ENCODE data around the gene STMN3. TPM values are rescaled to one million over a fixed set of nuclear protein-coding genes. Genes with fewer than 3 reads are reported as not detected.

The STMN3 gene
- total RNA-seq, 4 donors from 2014 or later = 53.7 to 84.0 (median 66.1) TPM

DNA sequence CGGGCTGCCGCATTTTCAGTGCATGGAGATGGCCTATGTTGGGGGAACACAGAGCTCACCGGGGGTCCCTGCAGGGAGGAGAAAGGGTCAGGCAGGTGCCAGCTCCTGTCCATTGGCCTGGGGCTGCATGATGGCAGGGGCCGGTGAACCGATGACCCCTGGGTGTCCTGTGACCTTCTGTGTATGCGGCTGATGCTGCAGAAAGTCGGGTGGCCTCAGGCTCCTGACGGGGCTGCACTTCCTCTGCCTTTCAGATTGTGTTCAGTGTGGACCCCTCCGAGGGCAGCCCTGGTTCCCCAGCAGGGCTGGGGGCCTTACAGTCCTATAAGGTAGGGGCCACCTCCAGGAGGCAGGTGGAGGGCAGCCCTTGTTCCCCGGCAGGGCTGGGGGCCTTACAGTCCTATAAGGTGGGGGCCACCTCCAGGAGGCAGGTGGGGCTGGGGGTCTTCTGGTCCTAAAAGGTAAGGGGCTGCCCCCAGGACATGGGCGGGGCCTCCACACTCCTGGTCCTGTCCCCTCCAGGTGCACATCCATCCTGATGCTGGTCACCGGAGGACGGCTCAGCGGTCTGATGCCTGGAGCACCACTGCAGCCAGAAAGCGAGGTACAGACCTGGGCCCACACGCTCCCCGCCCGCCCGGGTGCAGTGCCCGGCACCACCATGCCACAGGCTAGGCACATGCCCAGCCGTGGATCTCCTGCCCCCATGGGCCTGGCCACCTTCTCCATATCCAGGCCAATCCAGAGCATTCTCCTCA, 32.2 kb upstream of the STMN3 start:
- TF ChIP-seq, protein P1, sequence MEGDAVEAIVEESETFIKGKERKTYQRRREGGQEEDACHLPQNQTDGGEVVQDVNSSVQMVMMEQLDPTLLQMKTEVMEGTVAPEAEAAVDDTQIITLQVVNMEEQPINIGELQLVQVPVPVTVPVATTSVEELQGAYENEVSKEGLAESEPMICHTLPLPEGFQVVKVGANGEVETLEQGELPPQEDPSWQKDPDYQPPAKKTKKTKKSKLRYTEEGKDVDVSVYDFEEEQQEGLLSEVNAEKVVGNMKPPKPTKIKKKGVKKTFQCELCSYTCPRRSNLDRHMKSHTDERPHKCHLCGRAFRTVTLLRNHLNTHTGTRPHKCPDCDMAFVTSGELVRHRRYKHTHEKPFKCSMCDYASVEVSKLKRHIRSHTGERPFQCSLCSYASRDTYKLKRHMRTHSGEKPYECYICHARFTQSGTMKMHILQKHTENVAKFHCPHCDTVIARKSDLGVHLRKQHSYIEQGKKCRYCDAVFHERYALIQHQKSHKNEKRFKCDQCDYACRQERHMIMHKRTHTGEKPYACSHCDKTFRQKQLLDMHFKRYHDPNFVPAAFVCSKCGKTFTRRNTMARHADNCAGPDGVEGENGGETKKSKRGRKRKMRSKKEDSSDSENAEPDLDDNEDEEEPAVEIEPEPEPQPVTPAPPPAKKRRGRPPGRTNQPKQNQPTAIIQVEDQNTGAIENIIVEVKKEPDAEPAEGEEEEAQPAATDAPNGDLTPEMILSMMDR (IDR thresholded peaks at IDR 0.05) = no peak
- no peak for TF ChIP-seq POLR2A (IDR thresholded peaks at IDR 0.05)
- intact Hi-C loops (cut with DNase I) = no loop called here
- DNase-seq = no peak
- Histone ChIP-seq H3K9me3 (no peaks in the 10 kb centered on the region), H3K27me3 (no peaks in the 10 kb centered on the region), H3K36me3 (no peaks in the 10 kb centered on the region), H3K4me3 (replicated peaks in 1 of 3) (no peak overlapping the region), H3K4me1 (peaks cover 8 to 56% of the 10 kb centered on the region in 2 donors), H3K27ac (peak overlapping the region in 2 of 3 donors; percentile 78 to 83)
- WGBS, 2 donors = 83 to 89% methylated on average over 5 to 10 of the region's 21 CpGs

DNA sequence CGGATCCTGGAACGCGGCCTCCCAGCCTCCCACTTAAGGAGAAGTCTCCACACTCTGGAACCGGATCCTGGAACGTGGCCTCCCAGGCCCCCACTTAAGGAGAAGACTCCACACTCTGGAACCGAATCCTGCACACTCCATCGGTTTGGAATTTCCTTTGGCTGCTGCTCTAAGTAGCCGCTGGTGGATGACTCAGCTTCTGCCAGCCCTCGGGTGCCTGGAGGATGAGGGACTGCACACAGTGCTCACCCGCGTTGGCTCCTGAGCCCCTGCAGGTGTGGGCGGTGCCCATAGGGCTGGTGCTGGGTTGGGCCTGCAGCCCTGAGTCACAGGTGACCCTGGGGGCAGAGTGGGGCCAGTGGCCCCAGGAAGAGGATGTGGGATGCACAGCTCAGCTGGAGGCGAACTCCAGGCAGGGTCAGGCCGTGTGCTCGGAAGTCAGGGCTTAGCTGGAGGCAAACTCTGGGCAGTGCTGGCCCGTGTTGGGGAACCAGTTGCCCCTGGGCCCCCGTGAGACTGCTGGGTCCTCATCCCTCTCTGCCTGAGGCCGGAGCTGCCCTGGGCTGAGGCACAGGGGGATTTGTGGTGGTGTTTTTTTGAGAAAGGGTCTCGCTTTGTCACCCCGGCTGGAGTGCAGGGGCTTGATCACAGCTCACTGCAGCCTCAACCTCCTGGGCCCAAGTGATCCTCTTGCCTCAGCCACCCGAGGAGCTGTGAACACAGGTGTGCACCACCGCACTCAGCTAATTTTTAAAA, 29.3 kb upstream of the STMN3 start:
- intact Hi-C loops (cut with DNase I) = no loop called here
- TF ChIP-seq, protein P1 (IDR thresholded peaks at IDR 0.05) = no peak
- no peak for TF ChIP-seq POLR2A (IDR thresholded peaks at IDR 0.05)

DNA sequence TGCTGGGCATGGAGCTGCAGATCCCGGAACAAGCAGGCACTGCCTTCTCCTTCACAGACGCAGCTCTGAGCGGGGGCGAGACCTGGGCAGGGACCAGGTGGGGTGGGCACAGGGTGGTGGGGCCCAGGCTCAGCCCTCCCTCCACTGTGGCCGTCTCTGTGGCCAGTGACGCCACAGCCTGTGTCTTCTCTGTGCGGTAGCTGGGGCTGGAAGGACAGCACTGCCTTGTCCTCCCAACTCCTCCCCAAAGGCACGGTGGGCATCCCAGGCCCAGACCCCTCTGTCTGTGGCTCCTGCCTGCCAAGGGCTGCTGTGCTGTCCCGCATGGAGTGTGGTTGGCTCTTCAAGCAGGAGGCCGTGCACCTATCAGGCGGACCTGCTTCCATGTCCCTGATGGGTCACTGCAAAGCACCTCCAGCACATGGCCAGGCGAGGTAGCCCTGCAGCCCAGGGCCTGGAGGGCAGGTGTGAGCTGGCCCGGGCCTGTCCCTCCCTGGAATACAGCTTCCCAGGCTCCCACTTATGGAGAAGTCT, 28.5 kb upstream of the STMN3 start:
- H3K27ac ChIP-seq = peak overlapping the region; percentile 46 to 73 (median 47)
- no peak overlapping the region for H3K4me3 ChIP-seq (replicated peaks in 1 of 3)
- 96 to 100% methylated on average over 5 to 8 of the region's 13 CpGs for WGBS, 2 donors
- peaks cover 4 to 38% of the 10 kb centered on the region in 2 donors for H3K4me1 ChIP-seq
- DNase-seq = no peak
- intact Hi-C loops (cut with DNase I) = no loop called here
- H3K9me3 ChIP-seq = no peaks in the 10 kb centered on the region
- no peaks in the 10 kb centered on the region for H3K27me3 ChIP-seq
- TF ChIP-seq POLR2A (IDR thresholded peaks at IDR 0.05) = no peak
- TF ChIP-seq, protein P1 (IDR thresholded peaks at IDR 0.05) = no peak
- H3K36me3 ChIP-seq = peaks cover 0 to 8% of the 10 kb centered on the region in 2 donors

More for the DNA sequence above, 29.3 kb upstream of the STMN3 start:
- peak overlapping the region; percentile 66 to 80 (median 78) for H3K27ac ChIP-seq
- H3K4me3 ChIP-seq (replicated peaks in 1 of 3) = no peak overlapping the region
- no peaks in the 10 kb centered on the region for H3K27me3 ChIP-seq
- peaks cover 8 to 42% of the 10 kb centered on the region in 2 donors for H3K4me1 ChIP-seq
- DNase-seq = peak; percentile 84 to 87
- WGBS, 2 donors = 57 to 61% methylated on average over 13 to 17 of the region's 22 CpGs
- no peaks in the 10 kb centered on the region for H3K9me3 ChIP-seq
- H3K36me3 ChIP-seq = peaks cover 0 to 8% of the 10 kb centered on the region in 2 donors

DNA sequence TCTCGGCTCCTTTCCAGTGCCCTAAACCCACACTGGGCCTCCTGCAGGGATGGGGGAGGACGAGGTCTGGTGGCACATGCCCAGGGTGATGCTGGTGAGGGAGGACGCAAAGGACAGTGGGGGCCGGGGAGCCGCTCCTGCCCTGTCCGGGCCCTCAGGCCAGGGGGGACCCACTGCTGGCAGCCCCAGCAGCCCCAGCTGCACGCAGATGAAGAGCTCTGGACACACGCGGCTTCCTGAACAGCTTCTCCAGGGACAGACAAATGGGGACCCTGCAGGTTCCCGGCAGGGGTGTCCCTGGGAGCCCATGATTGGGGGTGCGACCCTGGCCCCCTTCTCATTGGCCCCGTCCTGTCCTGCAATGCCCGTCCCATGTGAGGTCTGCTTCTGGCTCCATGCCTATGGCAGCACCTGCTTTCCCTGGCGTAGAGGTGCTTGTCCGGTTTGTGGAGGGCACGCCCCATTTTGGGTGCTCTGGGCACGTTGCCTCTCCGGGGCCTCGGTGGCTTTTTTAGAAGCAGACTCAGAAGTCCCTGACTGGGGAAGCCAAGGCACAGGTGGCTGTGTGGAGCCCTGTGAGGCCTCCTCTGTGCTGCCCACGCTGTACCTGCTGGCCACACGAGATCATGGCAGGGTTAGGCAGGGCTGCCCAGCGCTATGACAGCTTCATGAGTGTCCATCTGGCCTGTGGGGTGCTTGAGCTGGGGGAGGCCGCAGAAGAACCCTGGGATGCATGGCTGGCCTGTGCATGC, 27.8 kb upstream of the STMN3 start:
- H3K27me3 ChIP-seq = no peaks in the 10 kb centered on the region
- H3K9me3 ChIP-seq = no peaks in the 10 kb centered on the region
- peak overlapping the region in 1 of 3 donors; percentile 73 for H3K27ac ChIP-seq
- 93 to 99% methylated on average over 13 to 16 of the region's 23 CpGs for WGBS, 2 donors
- intact Hi-C loops (cut with DNase I) = no loop called here
- peaks cover 0 to 8% of the 10 kb centered on the region in 2 donors for H3K36me3 ChIP-seq
- no peak overlapping the region for H3K4me3 ChIP-seq (replicated peaks in 1 of 3)
- TF ChIP-seq, protein P1 (IDR thresholded peaks at IDR 0.05) = no peak
- no peak for TF ChIP-seq POLR2A (IDR thresholded peaks at IDR 0.05)
- no peak for DNase-seq
- H3K4me1 ChIP-seq = peaks cover 4 to 31% of the 10 kb centered on the region in 2 donors

Data from thyroid gland (tissue), 4 donors.